HCT116 (cell line): ENCODE results near the gene STX1A. TPM values are rescaled to one million over a fixed set of nuclear protein-coding genes. Genes with fewer than 3 reads are reported as not detected.
A peak's percentile ranks its signal among the peaks of the same experiment; 100 is the strongest.

Source experiments
- ATAC-seq: fragments of 200-7000 bp; cut with Tn5 transposase; 2 replicates; pipeline ENCODE4 v1.9.1; 2020; ENCODE audit warnings: mild to moderate bottlenecking, moderate library complexity
- BruUV-seq: library from RNA; stranded (reverse); fragments of 400-500 nt; replicated peaks from 2 replicates; lab custom pipeline; 2021; lab: Mats Ljungman, UMichigan
- CTCF ChIA-PET: fragments of 300-600 bp; sonication (Branson Sonifier 250); formaldehyde crosslinking; loops from one replicate; lab custom pipeline; 2021; ENCODE audit warnings: antibody characterized with exemption; lab: Charles Lee
- POLR2A ChIA-PET: fragments of 300-600, 350-600 bp; sonication (Branson Sonifier 250); formaldehyde crosslinking; loops from one replicate; lab custom pipeline; 2021; ENCODE audit warnings: antibody characterized with exemption; lab: Charles Lee
- RAD21 ChIA-PET, 2 experiments: fragments of 300-600 bp; sonication (Branson Sonifier 250); formaldehyde crosslinking; loops; one replicate each; lab custom pipeline; 2023; ENCODE audit warnings: low total read pairs in 2 of 2; ENCODE audit not compliant: uncharacterized antibody in 2 of 2, unreplicated experiment in 2 of 2, low non-redundant PET in 1 of 2; lab: Charles Lee
- DNase-seq: peaks from one replicate; pipeline ENCODE4 v3.0.0-alpha.2; 2010; ENCODE audit warnings: low read depth, low spot score
- H2AFZ ChIP-seq: fragments of 200-600 bp; shearing (Covaris generic), sonication (generic); 2 replicates; pipeline ENCODE4 v1.6.1; 2017; ENCODE audit warnings: low read depth, mixed run types, mixed read lengths, antibody characterized with exemption, low read length; ENCODE audit not compliant: poor library complexity, severe bottlenecking
- H3K27ac ChIP-seq: 2 replicates; pipeline ENCODE4 v1.5.1; 2012; ENCODE audit warnings: low read depth, low read length
- H3K27me3 ChIP-seq: fragments of 200-600 bp; sonication (generic); 2 replicates; pipeline ENCODE4 v1.6.1; 2016; ENCODE audit warnings: mixed run types, low read length, mixed read lengths; ENCODE audit not compliant: insufficient read depth
- H3K36me3 ChIP-seq, 2 experiments: fragments of 200-500 bp in 1 of 2; fragments of 200-600 bp in 1 of 2; sonication (Bioruptor generic) in 1 of 2; sonication (generic) in 1 of 2; 2 replicates each; pipeline versions ENCODE4 v1.5.1 to v1.6.1; 2014 to 2016; ENCODE audit warnings: low read length in 2 of 2, inconsistent platforms in 1 of 2, mixed read lengths in 1 of 2, mixed run types in 1 of 2; ENCODE audit not compliant: insufficient read depth in 2 of 2, control insufficient read depth in 1 of 2
- H3K4me1 ChIP-seq, 2 experiments: fragments of 200-600 bp in 1 of 2; sonication (generic) in 1 of 2; 2 replicates each; pipeline versions ENCODE4 v1.5.1 to v1.6.1; 2012 to 2017; ENCODE audit warnings: low read length in 2 of 2, inconsistent platforms in 1 of 2, mild to moderate bottlenecking in 1 of 2, mixed read lengths in 1 of 2, mixed run types in 1 of 2, moderate library complexity in 1 of 2; ENCODE audit not compliant: insufficient read depth in 2 of 2, control insufficient read depth in 1 of 2
- H3K4me2 ChIP-seq: fragments of 200-600 bp; sonication (generic); 2 replicates; pipeline ENCODE4 v1.6.1; 2017; ENCODE audit warnings: mixed run types, low read length, mixed read lengths
- H3K4me3 ChIP-seq, 2 experiments: fragments of 200-600 bp in 1 of 2; sonication (generic) in 1 of 2; replicated peaks in 1 of 2; 2 replicates each; pipeline ENCODE4 v1.5.1; 2011 to 2016; ENCODE audit warnings: low read length in 2 of 2, control low read depth in 1 of 2, low read depth in 1 of 2, mild to moderate bottlenecking in 1 of 2, mixed read lengths in 1 of 2, mixed run types in 1 of 2
- H3K79me2 ChIP-seq: fragments of 200-600 bp; sonication (generic); 2 replicates; pipeline ENCODE4 v1.6.1; 2017; ENCODE audit warnings: mild to moderate bottlenecking, mixed run types, low read length, moderate library complexity, mixed read lengths; ENCODE audit not compliant: insufficient read depth
- H3K9ac ChIP-seq: fragments of 200-600 bp; sonication (generic); 2 replicates; pipeline ENCODE4 v1.6.1; 2016; ENCODE audit warnings: low read length, mixed read lengths
- H3K9me2 ChIP-seq: fragments of 200-600 bp; sonication (generic), shearing (Covaris generic); 2 replicates; pipeline ENCODE4 v1.6.1; 2017; ENCODE audit warnings: mixed run types, mild to moderate bottlenecking, moderate library complexity; ENCODE audit not compliant: insufficient read depth
- H3K9me3 ChIP-seq, 2 experiments: fragments of 200-500 bp in 1 of 2; fragments of 200-600 bp in 1 of 2; sonication (Bioruptor generic) in 1 of 2; sonication (generic) in 1 of 2; 2 replicates each; pipeline ENCODE4 v1.6.1; 2014 to 2017; ENCODE audit warnings: low read length in 2 of 2, mixed read lengths in 2 of 2, inconsistent platforms in 1 of 2, low read depth in 1 of 2, mild to moderate bottlenecking in 1 of 2, mixed run types in 1 of 2, moderate library complexity in 1 of 2; ENCODE audit not compliant: control insufficient read depth in 1 of 2, insufficient read depth in 1 of 2
- H4K20me1 ChIP-seq: fragments of 200-600 bp; sonication (generic), shearing (Covaris generic); 2 replicates; pipeline ENCODE4 v1.6.1; 2017; ENCODE audit warnings: mixed run types, mild to moderate bottlenecking, moderate library complexity; ENCODE audit not compliant: insufficient read depth
- CBX3 ChIP-seq: IDR thresholded peaks from 2 replicates; pipeline ENCODE4 v1.6.1; 2012; ENCODE audit warnings: low read depth
- CEBPB ChIP-seq: IDR thresholded peaks from 2 replicates; pipeline ENCODE4 v1.6.1; 2012; ENCODE audit warnings: low read depth
- CTCF ChIP-seq, 3 experiments: fragments of 200-600 bp in 1 of 3; sonication (generic) in 1 of 3; IDR thresholded peaks in 2 of 3; conservative IDR thresholded peaks in 1 of 3; 2 replicates each; pipeline ENCODE4 v1.5.1; 2012 to 2017; ENCODE audit warnings: low read depth in 2 of 3, low read length in 2 of 3, antibody characterized with exemption in 1 of 3, borderline replicate concordance in 1 of 3, control low read depth in 1 of 3, mild to moderate bottlenecking in 1 of 3, mixed read lengths in 1 of 3, mixed run types in 1 of 3, moderate library complexity in 1 of 3; ENCODE audit not compliant: insufficient read depth in 1 of 3
- EGR1 ChIP-seq: IDR thresholded peaks from 2 replicates; pipeline ENCODE4 v1.6.1; 2012; ENCODE audit warnings: low read depth
- ELF1 ChIP-seq: IDR thresholded peaks from 2 replicates; pipeline ENCODE4 v1.6.1; 2012; ENCODE audit warnings: low read depth, borderline replicate concordance
- EZH2 ChIP-seq: fragments of 200-600 bp; sonication (generic); IDR thresholded peaks from 2 replicates; pipeline ENCODE4 v1.6.1; 2017; ENCODE audit warnings: antibody characterized with exemption, mixed run types
- FOSL1 ChIP-seq: IDR thresholded peaks from 2 replicates; pipeline ENCODE4 v1.6.1; 2012; ENCODE audit warnings: low read depth
- JUND ChIP-seq: IDR thresholded peaks from 2 replicates; pipeline ENCODE4 v1.6.1; 2012
- MAX ChIP-seq: IDR thresholded peaks from 2 replicates; pipeline ENCODE4 v1.6.1; 2012
- POLR2A ChIP-seq: IDR thresholded peaks from 2 replicates; pipeline ENCODE4 v1.7.0; 2011; ENCODE audit warnings: borderline replicate concordance; ENCODE audit not compliant: insufficient read depth, insufficient read length; ENCODE audit errors: extremely low read depth
- POLR2AphosphoS5 ChIP-seq: IDR thresholded peaks from 2 replicates; pipeline ENCODE4 v1.6.1; 2011; ENCODE audit warnings: mild to moderate bottlenecking, low read depth, low read length, moderate library complexity
- RAD21 ChIP-seq: IDR thresholded peaks from 2 replicates; pipeline ENCODE4 v1.6.1; 2012; ENCODE audit warnings: low read depth, mild to moderate bottlenecking
- SIN3A ChIP-seq: IDR thresholded peaks from 2 replicates; pipeline ENCODE4 v1.6.1; 2012; ENCODE audit warnings: low read depth
- SRF ChIP-seq: IDR thresholded peaks from 2 replicates; pipeline ENCODE4 v1.6.1; 2012; ENCODE audit warnings: low read depth
- TCF7L2 ChIP-seq: IDR thresholded peaks from 2 replicates; pipeline ENCODE4 v1.7.0; 2011; ENCODE audit warnings: borderline replicate concordance, inconsistent platforms; ENCODE audit not compliant: insufficient read depth, insufficient read length; ENCODE audit errors: extremely low read depth
- YY1 ChIP-seq: IDR thresholded peaks from 2 replicates; pipeline ENCODE4 v1.6.1; 2011; ENCODE audit warnings: low read length, low read depth, moderate library complexity, mild to moderate bottlenecking; ENCODE audit not compliant: insufficient replicate concordance; ENCODE audit errors: extremely low read depth
- ZFX ChIP-seq: fragments of 450-650 bp; IDR thresholded peaks from 2 replicates; pipeline ENCODE4 v1.6.1; 2017
- ZNF274 ChIP-seq: fragments of 200-500 bp; sonication (Bioruptor generic); IDR thresholded peaks from 2 replicates; pipeline ENCODE4 v1.6.1; 2014; ENCODE audit warnings: mild to moderate bottlenecking, low read depth, low read length, inconsistent platforms
- intact Hi-C: fragments of 100-400 bp; cut with micrococcal nuclease; formaldehyde crosslinking; loops from 2 replicates; pipeline ENCODE4 v1.10.0; 2022
- total RNA-seq: library from RNA; stranded (reverse); gene quantifications from one replicate; pipeline ENCODE4 v1.2.1, GENCODE V29; 2021; ENCODE audit not compliant: unreplicated experiment
- TF ChIP-seq, protein P1 (sequence below): IDR thresholded peaks from 2 replicates; pipeline ENCODE4 v1.6.1; 2011; ENCODE audit warnings: mild to moderate bottlenecking, low read length, moderate library complexity; ENCODE audit not compliant: insufficient replicate concordance; ENCODE audit errors: extremely low read depth
- TF ChIP-seq, protein P2 (sequence below): IDR thresholded peaks from 2 replicates; pipeline ENCODE4 v1.6.1; 2012; ENCODE audit warnings: low read depth

STX1A gene
- total RNA-seq, 1 experiment from 2014 or later = 39.4 TPM

DNA sequence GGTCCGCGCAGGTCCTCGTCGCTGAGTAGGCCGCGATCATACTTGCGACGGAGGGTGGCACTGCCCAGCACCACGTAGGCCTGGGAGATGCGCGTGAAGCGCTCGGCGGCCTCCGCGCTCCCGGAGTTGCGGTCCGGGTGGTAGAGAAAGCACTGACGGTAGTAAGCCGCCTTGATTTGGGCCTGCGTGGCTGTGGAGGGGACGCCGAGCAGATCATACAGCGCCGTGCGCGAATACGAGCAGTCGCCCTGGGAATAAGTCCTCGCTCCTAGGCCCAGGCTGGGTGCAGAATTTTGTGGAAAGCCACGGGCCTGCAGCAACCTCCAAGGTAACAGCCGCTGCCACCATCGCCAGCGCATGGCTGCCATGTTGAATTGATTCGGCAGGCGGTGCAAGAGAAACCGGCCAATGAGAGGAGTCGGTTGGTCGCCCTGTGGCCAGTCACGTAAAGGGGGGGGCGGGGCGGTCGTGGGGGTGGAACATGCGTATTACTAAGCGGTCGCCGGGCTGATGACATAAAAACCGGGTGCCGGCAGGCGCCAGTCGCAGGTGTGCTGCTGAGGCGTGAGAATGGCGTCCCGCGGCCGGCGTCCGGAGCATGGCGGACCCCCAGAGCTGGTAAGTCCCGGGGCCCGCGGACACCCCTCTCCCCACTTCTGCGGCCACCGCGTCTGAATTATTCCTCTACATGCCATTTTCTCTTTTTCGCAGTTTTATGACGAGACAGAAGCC lies 36.2 kb downstream of the STX1A start, which contains the start of the genes BUD23 and DNAJC30:
TSS of gene BUD23 (plus strand) at position 542 of the 732 bp plus-strand sequence. CDS start at position 571, 29 bp downstream.
TSS of gene DNAJC30 (minus strand) at position 398 of the 732 bp plus-strand sequence. CDS start at position 368, 30 bp downstream.
- POLR2A ChIA-PET = interaction anchor here (0.8 kb wide), 1 partner anchor 52 kb away, joined by 3 read pairs; no protein-coding TSS in a partner anchor
- TSS peak; percentile 49 for BruUV-seq
- TF ChIP-seq EZH2 (no peak), POLR2A (peak; percentile 79), SIN3A (peak; percentile 88), RAD21 (no peak), EGR1 (peak; percentile 63), FOSL1 (no peak), CEBPB (no peak), YY1 (peak; percentile 97), POLR2AphosphoS5 (peak; percentile 93), CTCF (IDR thresholded peaks at IDR 0.05 in 2 of 3, conservative IDR thresholded peaks at IDR 0.05 in 1 of 3; ENCODE audit: borderline replicate concordance in 1 of 3, insufficient read depth in 1 of 3, low read depth in 2 of 3, low read length in 2 of 3) (no peak), MAX (peak; percentile 97), ZNF274 (no peak), ELF1 (peak; percentile 68; the same call in 1 of the 2 replicates), JUND (no peak), TCF7L2 (no peak), SRF (peak; percentile 93), CBX3 (0 out of 2 replicates have a peak, but pooled peaks have one; percentile 18), ZFX (peak; percentile 99)
- TF ChIP-seq, protein P1, sequence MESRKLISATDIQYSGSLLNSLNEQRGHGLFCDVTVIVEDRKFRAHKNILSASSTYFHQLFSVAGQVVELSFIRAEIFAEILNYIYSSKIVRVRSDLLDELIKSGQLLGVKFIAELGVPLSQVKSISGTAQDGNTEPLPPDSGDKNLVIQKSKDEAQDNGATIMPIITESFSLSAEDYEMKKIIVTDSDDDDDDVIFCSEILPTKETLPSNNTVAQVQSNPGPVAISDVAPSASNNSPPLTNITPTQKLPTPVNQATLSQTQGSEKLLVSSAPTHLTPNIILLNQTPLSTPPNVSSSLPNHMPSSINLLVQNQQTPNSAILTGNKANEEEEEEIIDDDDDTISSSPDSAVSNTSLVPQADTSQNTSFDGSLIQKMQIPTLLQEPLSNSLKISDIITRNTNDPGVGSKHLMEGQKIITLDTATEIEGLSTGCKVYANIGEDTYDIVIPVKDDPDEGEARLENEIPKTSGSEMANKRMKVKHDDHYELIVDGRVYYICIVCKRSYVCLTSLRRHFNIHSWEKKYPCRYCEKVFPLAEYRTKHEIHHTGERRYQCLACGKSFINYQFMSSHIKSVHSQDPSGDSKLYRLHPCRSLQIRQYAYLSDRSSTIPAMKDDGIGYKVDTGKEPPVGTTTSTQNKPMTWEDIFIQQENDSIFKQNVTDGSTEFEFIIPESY = peak; percentile 33
- TF ChIP-seq, protein P2, sequence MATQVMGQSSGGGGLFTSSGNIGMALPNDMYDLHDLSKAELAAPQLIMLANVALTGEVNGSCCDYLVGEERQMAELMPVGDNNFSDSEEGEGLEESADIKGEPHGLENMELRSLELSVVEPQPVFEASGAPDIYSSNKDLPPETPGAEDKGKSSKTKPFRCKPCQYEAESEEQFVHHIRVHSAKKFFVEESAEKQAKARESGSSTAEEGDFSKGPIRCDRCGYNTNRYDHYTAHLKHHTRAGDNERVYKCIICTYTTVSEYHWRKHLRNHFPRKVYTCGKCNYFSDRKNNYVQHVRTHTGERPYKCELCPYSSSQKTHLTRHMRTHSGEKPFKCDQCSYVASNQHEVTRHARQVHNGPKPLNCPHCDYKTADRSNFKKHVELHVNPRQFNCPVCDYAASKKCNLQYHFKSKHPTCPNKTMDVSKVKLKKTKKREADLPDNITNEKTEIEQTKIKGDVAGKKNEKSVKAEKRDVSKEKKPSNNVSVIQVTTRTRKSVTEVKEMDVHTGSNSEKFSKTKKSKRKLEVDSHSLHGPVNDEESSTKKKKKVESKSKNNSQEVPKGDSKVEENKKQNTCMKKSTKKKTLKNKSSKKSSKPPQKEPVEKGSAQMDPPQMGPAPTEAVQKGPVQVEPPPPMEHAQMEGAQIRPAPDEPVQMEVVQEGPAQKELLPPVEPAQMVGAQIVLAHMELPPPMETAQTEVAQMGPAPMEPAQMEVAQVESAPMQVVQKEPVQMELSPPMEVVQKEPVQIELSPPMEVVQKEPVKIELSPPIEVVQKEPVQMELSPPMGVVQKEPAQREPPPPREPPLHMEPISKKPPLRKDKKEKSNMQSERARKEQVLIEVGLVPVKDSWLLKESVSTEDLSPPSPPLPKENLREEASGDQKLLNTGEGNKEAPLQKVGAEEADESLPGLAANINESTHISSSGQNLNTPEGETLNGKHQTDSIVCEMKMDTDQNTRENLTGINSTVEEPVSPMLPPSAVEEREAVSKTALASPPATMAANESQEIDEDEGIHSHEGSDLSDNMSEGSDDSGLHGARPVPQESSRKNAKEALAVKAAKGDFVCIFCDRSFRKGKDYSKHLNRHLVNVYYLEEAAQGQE = no peak

More for the DNA sequence above, 36.2 kb downstream of the STX1A start, which contains the start of the genes BUD23 and DNAJC30:
- Histone ChIP-seq H3K4me3 (peak within 1 kb of the TSS; percentile 92 to 100), H2AFZ (no peak within 1 kb of the TSS), H3K27me3 (no peaks in the 10 kb centered on the region), H3K4me1 (peaks cover 11 to 24% of the 10 kb centered on the region in 2 experiments), H3K9me3 (no peaks in the 10 kb centered on the region), H3K36me3 (peaks cover 13 to 23% of the 10 kb centered on the region in 2 experiments; a peak in 3 of 4 replicates), H3K4me2 (peak within 1 kb of the TSS; percentile 94), H3K9ac (peak within 1 kb of the TSS; percentile 98), H3K9me2 (no peaks in the 10 kb centered on the region), H3K27ac (peak within 1 kb of the TSS; percentile 91), H4K20me1 (no peaks in the 10 kb centered on the region), H3K79me2 (peaks cover 92% of the 10 kb centered on the region)
- CTCF ChIA-PET = no interaction called here
- intact Hi-C loops = no loop called here
- ATAC-seq = peak; percentile 91
- peak; percentile 90 for DNase-seq
- RAD21 ChIA-PET = no interaction called here
